VCaP (cell line): ENCODE results near the gene ASB12.

Experiments used
- H3K27ac ChIP-seq: fragments of 450-650 bp; 2 replicates; pipeline ENCODE4 v1.5.1; 2017
- CTCF ChIP-seq: fragments of 450-650 bp; conservative IDR thresholded peaks from 2 replicates; pipeline ENCODE4 v1.5.1; 2017; ENCODE audit warnings: mild to moderate bottlenecking, moderate library complexity

Gene ASB12

GRCh38 chrX:64192673-64193072 lies 37.7 kb downstream of the ASB12 start:
- no peak overlapping the region for H3K27ac ChIP-seq

GRCh38 chrX:64192040-64192439 lies 38.4 kb downstream of the ASB12 start:
- H3K27ac ChIP-seq: no peak overlapping the region
- no peak for TF ChIP-seq CTCF

More at GRCh38 chrX:64192673-64193072, 37.7 kb downstream of the ASB12 start:
- no peak for TF ChIP-seq CTCF

GRCh38 chrX:64191281-64192010 lies 39.0 kb downstream of the ASB12 start:
- H3K27ac ChIP-seq: no peak overlapping the region
- TF ChIP-seq CTCF: no peak

- no peak for TF ChIP-seq CTCF
- no peak overlapping the region for H3K27ac ChIP-seq
Observed at GRCh38 chrX:64190136-64190740, 40.2 kb downstream of the ASB12 start.

GRCh38 chrX:64188901-64189300 lies 41.5 kb downstream of the ASB12 start:
- no peak for TF ChIP-seq CTCF
- no peak overlapping the region for H3K27ac ChIP-seq

GRCh38 chrX:64187762-64188150 lies 42.7 kb downstream of the ASB12 start:
- TF ChIP-seq CTCF: no peak
- H3K27ac ChIP-seq: no peak overlapping the region

- H3K27ac ChIP-seq: no peak overlapping the region
- TF ChIP-seq CTCF: no peak
Observed at GRCh38 chrX:64186974-64187761, 43.2 kb downstream of the ASB12 start.
